ENCODE results near the gene ZBTB7B. TPM values are rescaled to one million over a fixed set of nuclear protein-coding genes. Genes with fewer than 3 reads are reported as not detected.

Gene ZBTB7B
- total RNA-seq, 2 experiments from 2014 or later = 58.1 to 74.8 TPM

DNA sequence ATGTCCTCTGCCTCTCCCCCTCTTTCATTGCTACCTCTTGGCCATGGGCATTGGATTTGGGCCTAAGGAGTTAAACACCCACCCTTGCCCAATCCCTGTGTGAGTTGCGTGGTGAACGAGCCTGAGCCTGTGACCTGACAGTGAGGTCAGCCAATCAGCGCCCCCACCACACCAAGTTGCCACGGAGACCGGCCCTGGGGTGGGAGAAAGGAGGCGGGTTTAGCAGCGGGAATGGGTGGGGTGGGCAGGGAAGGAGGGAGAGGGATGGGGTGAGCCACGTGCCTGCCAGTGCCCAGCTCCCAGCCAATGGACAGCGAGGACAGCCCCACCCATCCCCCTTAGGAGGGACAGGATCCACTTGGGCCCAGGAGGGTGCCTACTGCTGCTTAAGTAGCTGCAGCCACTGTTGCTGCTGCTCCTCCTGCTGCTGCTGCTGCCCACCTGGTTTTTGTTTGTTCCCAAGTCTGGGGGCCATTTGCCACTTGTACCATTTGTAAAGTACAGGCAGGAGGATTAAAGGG lies 9.5 kb downstream of the ZBTB7B start:
- Mint-ChIP-seq H3K27me3 (no peaks in the 10 kb centered on the region), H3K4me1 (peaks cover 70% of the 10 kb centered on the region), H3K36me3 (peaks cover 16% of the 10 kb centered on the region), H3K4me3 (no peak overlapping the region), H3K9me3 (ENCODE audit: low read depth) (no peaks in the 10 kb centered on the region), H3K27ac (peak overlapping the region; percentile 64)
- no peak for ATAC-seq
- no peak for DNase-seq
- CTCF ChIA-PET = interaction anchor here (1.6 to 18.7 kb wide), 4 partner anchors 13 to 73 kb away, joined by 5 to 328 read pairs (median 108); partner anchors contain the start of genes ADAM15, EFNA4, LENEP and PYGO2

DNA sequence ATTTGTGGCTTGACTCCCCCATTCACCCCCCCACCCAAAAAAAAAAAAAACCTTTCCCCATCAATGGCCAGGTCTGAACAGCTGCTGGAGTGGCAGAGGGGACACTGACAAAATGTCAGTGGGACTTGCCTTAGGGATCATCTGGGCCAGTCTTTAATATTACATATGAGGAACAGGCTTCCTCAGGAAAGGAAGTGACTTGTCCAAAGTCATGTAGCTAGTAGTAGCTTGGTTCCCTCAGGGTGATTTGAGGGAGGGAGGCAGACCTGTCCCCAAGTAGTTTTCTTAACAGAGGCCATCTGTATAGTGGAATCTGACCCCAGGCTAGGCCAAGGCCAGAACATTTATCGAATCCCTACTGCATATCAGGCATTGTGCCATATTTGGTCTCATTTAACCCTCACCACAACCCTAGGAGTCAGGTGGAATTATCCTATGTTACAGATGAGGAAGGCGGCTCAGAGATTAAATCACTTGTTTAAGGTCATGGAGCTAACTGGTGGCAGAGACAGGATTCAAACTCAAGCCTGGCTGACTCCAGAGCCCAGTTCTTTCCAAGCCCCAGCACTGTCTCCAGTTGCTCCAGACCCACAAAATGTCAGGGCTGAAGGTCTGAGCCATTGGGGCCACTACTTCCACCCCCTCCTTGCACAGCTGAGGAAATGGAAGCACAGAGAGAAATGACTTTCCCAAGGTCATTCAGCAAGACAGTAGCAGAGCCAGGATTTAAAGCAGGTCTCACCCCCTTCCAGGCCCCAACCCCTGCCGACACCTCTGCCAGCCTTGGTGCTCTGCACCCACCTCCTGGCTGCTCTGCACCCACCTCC lies 10.4 kb downstream of the ZBTB7B start:
- H3K4me3 Mint-ChIP-seq = no peak overlapping the region
- peaks cover 72% of the 10 kb centered on the region for H3K4me1 Mint-ChIP-seq
- H3K9me3 Mint-ChIP-seq (ENCODE audit: low read depth) = no peaks in the 10 kb centered on the region
- DNase-seq (no peak), ATAC-seq (no peak)
- peaks cover 16% of the 10 kb centered on the region for H3K36me3 Mint-ChIP-seq
- peak overlapping the region; percentile 64 for H3K27ac Mint-ChIP-seq
- no peaks in the 10 kb centered on the region for H3K27me3 Mint-ChIP-seq
- CTCF ChIA-PET = interaction anchor here (0.9 to 18.7 kb wide), 5 partner anchors 14 to 72 kb away, joined by 3 to 328 read pairs (median 5); partner anchors contain the start of genes ADAM15, EFNA4, FLAD1 and LENEP

GRCh38 chr1:155013632-155014031 lies 11.0 kb downstream of the ZBTB7B start:
- peak overlapping the region; percentile 72 for H3K27ac Mint-ChIP-seq
- no peaks in the 10 kb centered on the region for H3K9me3 Mint-ChIP-seq (ENCODE audit: low read depth)
- ATAC-seq = no peak
- CTCF ChIA-PET = interaction anchor here (0.9 to 18.7 kb wide), 6 partner anchors 15 to 71 kb away, joined by 3 to 328 read pairs (median 5); partner anchors contain the start of genes ADAM15, EFNA4, FLAD1 and LENEP
- DNase-seq = no peak
- no peaks in the 10 kb centered on the region for H3K27me3 Mint-ChIP-seq
- no peak overlapping the region for H3K4me3 Mint-ChIP-seq
- H3K36me3 Mint-ChIP-seq = peaks cover 16% of the 10 kb centered on the region
- peaks cover 70% of the 10 kb centered on the region for H3K4me1 Mint-ChIP-seq

DNA sequence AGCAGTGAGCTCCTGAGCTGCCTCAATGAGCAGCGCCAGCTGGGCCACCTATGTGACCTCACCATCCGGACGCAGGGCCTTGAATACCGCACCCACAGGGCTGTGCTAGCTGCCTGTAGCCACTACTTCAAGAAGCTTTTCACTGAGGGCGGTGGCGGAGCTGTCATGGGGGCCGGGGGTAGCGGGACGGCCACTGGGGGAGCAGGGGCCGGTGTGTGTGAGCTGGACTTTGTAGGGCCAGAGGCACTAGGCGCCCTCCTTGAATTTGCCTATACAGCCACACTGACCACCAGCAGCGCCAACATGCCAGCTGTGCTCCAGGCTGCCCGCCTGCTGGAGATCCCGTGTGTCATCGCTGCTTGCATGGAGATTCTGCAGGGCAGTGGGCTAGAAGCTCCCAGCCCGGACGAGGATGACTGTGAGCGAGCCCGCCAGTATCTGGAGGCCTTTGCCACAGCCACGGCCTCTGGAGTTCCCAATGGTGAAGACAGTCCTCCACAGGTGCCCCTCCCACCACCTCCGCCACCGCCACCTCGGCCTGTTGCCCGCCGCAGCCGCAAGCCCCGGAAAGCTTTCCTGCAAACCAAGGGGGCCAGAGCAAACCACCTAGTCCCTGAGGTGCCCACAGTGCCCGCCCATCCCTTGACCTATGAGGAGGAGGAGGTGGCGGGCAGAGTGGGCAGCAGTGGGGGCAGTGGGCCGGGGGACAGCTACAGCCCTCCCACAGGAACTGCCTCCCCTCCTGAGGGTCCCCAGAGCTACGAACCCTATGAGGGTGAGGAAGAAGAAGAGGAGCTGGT lies 12.3 kb downstream of the ZBTB7B start:
- DNase-seq (no peak), ATAC-seq (no peak)
- H3K27ac Mint-ChIP-seq = no peak overlapping the region
- CTCF ChIA-PET = interaction anchor here (1.3 to 18.7 kb wide), 10 partner anchors 7 to 224 kb away, joined by 3 to 328 read pairs (median 18); partner anchors contain the start of genes ADAM15, CKS1B, EFNA4 and FLAD1
- H3K4me1 Mint-ChIP-seq = peaks cover 61% of the 10 kb centered on the region
- no peaks in the 10 kb centered on the region for H3K27me3 Mint-ChIP-seq
- H3K4me3 Mint-ChIP-seq = no peak overlapping the region
- peaks cover 11% of the 10 kb centered on the region for H3K36me3 Mint-ChIP-seq
- no peaks in the 10 kb centered on the region for H3K9me3 Mint-ChIP-seq (ENCODE audit: low read depth)

DNA sequence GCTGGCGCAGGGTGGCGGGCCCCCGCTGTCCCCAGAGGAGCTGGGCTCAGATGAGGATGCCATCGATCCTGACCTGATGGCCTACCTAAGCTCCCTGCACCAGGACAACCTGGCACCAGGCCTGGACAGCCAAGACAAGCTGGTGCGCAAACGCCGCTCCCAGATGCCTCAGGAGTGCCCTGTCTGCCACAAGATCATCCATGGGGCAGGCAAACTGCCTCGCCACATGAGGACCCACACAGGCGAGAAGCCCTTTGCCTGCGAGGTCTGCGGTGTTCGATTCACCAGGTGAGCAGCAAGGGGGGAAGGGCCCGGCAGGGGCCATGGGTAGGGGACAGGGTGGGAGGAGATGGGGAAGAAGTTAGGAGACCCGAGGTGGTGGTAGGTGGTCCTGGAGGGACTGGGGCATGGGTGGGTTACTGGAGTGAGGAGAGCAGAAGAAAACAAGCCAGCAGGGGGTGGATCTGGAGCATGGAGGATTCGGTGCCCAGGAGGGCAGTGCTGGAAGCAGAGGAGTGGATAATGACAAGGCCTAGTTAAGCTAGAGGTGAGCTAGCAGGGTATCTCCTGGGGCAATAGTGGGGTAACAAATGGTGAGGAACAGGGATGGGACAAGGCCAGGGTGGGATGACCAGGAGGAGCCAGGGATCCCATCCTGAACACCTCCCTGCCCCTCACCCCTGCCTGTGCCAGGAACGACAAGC lies 13.1 kb downstream of the ZBTB7B start:
- CTCF ChIA-PET = interaction anchor here (1.1 to 18.7 kb wide), 14 partner anchors 7 to 400 kb away, joined by 3 to 328 read pairs (median 12); partner anchors contain the start of genes ADAM15, CKS1B, EFNA4 and FLAD1
- no peak overlapping the region for H3K27ac Mint-ChIP-seq
- peaks cover 54% of the 10 kb centered on the region for H3K4me1 Mint-ChIP-seq
- H3K9me3 Mint-ChIP-seq (ENCODE audit: low read depth) = no peaks in the 10 kb centered on the region
- DNase-seq = no peak
- H3K4me3 Mint-ChIP-seq = no peak overlapping the region
- ATAC-seq = no peak
- H3K27me3 Mint-ChIP-seq = no peaks in the 10 kb centered on the region
- peaks cover 11% of the 10 kb centered on the region for H3K36me3 Mint-ChIP-seq

DNA sequence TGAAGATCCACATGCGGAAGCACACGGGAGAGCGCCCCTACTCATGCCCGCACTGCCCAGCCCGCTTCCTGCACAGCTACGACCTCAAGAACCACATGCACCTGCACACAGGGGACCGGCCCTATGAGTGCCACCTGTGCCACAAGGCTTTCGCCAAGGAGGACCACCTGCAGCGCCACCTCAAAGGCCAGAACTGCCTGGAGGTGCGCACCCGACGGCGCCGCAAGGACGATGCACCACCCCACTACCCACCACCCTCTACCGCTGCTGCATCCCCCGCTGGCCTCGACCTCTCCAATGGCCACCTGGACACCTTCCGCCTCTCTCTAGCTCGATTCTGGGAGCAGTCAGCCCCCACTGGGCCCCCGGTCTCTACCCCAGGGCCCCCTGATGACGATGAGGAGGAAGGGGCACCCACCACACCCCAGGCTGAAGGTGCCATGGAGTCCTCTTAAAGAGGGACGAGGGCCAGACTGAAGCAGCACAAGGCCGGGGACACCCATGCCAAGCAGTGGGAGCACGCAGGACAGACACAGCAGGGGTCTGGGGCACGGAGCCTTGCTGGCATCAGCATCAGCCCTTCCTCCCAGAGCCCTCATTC lies 13.7 kb downstream of the ZBTB7B start:
- no peaks in the 10 kb centered on the region for H3K27me3 Mint-ChIP-seq
- CTCF ChIA-PET = interaction anchor here (0.6 to 18.7 kb wide), 20 partner anchors 8 to 400 kb away, joined by 3 to 328 read pairs (median 10); partner anchors contain the start of genes ADAM15, CKS1B, DCST1 and DCST2
- no peak overlapping the region for H3K4me3 Mint-ChIP-seq
- no peak overlapping the region for H3K27ac Mint-ChIP-seq
- peaks cover 47% of the 10 kb centered on the region for H3K4me1 Mint-ChIP-seq
- no peaks in the 10 kb centered on the region for H3K9me3 Mint-ChIP-seq (ENCODE audit: low read depth)
- ATAC-seq = no peak
- DNase-seq = no peak
- H3K36me3 Mint-ChIP-seq = peaks cover 8% of the 10 kb centered on the region

DNA sequence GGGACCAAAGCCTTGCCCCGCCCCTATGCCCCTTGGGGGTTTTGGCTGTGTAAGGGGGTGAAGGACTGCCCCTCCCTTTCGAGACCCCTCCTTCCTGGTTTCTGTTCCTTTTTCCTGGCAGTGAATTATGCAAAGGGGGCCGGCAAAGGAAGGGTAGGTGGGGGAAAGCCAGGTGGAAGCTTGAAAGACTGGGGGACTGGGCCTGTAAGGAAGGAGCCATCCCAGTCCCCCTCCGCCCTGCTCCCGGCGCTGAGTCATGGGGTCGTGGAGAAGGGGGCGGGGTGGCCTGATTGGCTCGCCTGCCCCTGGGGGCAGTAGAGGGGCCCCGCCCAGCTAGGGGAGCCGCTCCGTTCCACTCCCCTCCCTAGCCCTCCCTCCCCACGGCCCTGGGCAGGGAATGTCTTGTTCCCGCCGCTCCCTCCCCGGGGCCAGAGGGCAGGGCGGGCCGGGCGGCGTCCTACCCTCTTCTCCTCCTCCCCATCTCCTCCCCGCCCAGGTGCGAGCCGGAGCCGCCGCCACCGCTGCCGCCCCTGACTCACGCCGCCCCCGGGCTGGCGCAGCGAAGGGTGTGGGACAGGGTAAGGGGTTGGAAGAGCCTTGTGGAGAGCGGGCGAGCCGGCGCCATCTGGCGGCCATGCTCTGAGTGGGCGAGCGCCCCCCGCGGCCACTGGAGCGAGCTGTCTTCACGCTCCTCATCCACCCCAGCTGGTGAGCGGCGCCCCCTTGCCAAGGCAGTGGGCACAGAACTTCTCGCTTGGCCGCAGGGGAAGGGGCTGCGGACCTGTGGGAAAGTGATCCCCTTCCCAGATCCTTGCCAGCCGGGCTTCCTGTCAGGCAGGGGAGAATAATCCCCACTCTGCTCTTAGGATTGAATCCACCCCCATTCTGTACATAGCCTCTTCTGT lies 14.7 kb downstream of the ZBTB7B start:
- Mint-ChIP-seq H3K36me3 (peaks cover 8% of the 10 kb centered on the region), H3K27me3 (no peaks in the 10 kb centered on the region), H3K4me1 (peaks cover 42% of the 10 kb centered on the region), H3K4me3 (peak overlapping the region; percentile 47), H3K9me3 (ENCODE audit: low read depth) (no peaks in the 10 kb centered on the region), H3K27ac (peak overlapping the region; percentile 44)
- ATAC-seq = peak; percentile 99
- CTCF ChIA-PET = interaction anchor here (0.6 to 18.7 kb wide), 37 partner anchors 9 to 458 kb away, joined by 3 to 328 read pairs (median 6); partner anchors contain the start of genes ADAM15, CKS1B, DCST1 and DCST2
- peak; percentile 89 for DNase-seq

DNA sequence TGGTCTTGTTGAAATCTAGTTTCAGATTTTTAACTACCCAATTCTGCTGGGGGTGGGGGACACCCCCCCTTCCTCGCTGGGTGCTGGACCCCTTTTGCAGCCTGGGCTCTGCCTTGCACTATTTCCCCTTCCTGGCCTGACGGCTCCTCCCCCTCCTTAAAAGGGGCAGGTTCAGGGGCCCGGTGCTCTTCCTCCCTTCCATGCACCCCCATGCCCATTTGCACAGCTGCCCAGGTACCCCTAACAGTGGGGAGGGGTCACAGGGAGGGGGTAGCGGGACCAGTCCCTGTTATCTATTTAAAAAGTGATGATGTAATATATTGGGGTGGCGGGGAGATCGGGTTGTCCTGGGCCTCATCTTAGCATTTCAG lies 15.3 kb downstream of the ZBTB7B start:
- peaks cover 8% of the 10 kb centered on the region for H3K36me3 Mint-ChIP-seq
- CTCF ChIA-PET = interaction anchor here (0.6 to 18.7 kb wide), 35 partner anchors 8 to 458 kb away, joined by 3 to 328 read pairs (median 6); partner anchors contain the start of genes ADAM15, CKS1B, DCST1 and DCST2
- peak overlapping the region; percentile 47 for H3K4me3 Mint-ChIP-seq
- H3K27me3 Mint-ChIP-seq = no peaks in the 10 kb centered on the region
- DNase-seq (no peak), ATAC-seq (peak; percentile 11)
- no peaks in the 10 kb centered on the region for H3K9me3 Mint-ChIP-seq (ENCODE audit: low read depth)
- peak overlapping the region; percentile 44 for H3K27ac Mint-ChIP-seq
- H3K4me1 Mint-ChIP-seq = peaks cover 38% of the 10 kb centered on the region

GRCh38 chr1:155018617-155019348 lies 16.2 kb downstream of the ZBTB7B start:
- Mint-ChIP-seq H3K27me3 (no peaks in the 10 kb centered on the region), H3K9me3 (ENCODE audit: low read depth) (no peaks in the 10 kb centered on the region), H3K36me3 (peaks cover 8% of the 10 kb centered on the region), H3K4me3 (no peak overlapping the region), H3K27ac (no peak overlapping the region), H3K4me1 (peaks cover 29% of the 10 kb centered on the region)
- DNase-seq = no peak
- no peak for ATAC-seq
- CTCF ChIA-PET = interaction anchor here (1.0 to 18.7 kb wide), 13 partner anchors 10 to 111 kb away, joined by 3 to 328 read pairs (median 13); partner anchors contain the start of genes ADAM15, CKS1B, DCST1 and DCST2

DNA sequence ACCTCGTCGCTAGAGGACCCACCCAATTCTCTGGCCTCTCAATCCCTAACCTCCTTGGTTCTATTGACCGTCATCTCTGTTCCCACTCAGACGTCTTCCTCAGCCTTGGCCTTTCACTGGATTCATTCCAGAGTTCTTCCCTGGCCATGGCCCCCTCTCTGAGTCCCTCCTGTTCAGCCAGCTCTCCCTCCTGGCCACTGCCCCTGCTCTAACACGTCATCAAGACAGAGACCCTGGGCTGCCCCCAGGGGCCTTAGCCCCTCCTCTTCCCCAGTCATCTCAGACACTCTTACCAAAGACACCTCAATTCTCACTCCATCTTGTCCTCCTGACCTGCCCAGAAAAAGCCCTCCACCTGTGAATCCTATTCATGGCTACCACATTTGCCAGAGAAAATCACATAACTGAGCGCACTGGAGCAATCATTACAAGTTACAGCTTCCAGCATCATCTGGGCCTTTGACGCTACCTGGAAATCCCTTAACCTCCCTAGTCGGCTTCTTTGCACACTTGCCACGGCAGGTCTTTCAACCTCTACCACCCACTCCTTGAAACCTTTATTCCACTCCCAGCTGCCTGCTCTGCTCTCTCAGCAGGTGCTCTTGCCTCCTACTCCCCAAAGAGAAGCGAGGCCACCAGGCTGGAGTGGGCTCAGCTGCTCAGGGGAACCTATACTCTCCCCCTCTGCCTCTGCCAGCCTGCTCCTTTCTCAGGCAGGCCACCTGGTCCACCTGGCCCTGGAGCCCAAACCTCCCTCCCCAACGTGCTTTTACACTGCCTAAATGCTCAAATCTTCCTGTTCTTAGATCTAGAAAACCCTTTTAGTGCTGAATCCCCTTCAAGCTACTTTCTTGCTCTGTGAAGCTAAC lies 17.0 kb downstream of the ZBTB7B start:
- Mint-ChIP-seq H3K27ac (no peak overlapping the region), H3K9me3 (ENCODE audit: low read depth) (no peaks in the 10 kb centered on the region), H3K4me1 (peaks cover 24% of the 10 kb centered on the region), H3K4me3 (no peak overlapping the region), H3K27me3 (no peaks in the 10 kb centered on the region), H3K36me3 (peaks cover 6% of the 10 kb centered on the region)
- DNase-seq = no peak
- ATAC-seq = no peak
- CTCF ChIA-PET = interaction anchor here (1.0 to 18.7 kb wide), 12 partner anchors 11 to 112 kb away, joined by 3 to 328 read pairs (median 12); partner anchors contain the start of genes ADAM15, DCST1, DCST2 and EFNA4

Data from activated CD8-positive, alpha-beta memory T cell treated with anti-CD3 and anti-CD28 coated beads, Interleukin-2, amount 10 ng/mL, durations not matched to agents 7 days and 5 days (primary cell).